ENCODE results near the gene ABHD12.
"Not testable (repeated sequence)": the region's sequence is repeated elsewhere in the genome, so short reads cannot be mapped to it uniquely, and the experiment has no call there.

ABHD12 gene

DNA sequence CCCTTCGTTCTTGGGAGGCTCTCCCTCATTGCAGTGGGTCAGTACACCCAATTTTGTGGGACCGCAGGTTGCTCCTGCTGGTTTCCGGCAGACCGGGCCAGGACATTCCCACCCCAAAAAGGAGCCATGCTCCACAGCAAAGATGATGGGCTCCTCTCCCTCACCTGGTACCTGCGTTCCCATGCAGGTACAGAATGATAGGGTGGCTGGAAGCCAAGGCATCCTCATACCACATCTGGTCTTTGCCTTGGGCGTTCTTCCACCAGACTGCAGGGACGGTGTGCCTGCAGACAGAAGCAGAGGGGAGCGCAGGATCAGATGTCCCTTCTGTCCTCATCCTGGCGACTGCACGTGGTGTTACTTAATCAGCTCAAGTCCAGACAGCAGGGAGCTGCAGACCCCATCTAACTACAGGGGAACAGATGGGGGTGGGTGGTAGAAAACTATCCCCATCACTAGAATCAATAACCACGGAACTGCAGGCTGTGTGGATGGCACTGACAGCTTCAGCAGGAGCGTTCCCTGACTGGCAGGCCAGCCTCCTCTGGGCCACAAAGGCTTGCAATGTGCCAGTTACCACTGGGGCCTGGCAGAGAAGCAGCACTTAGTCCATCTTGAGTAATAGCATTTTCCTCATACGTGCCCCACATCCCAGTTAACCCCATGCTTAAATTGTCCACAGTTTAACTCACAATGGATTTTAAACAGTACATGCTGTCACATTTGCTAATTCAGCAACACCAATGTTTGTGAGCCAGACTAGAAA, 70.4 kb downstream of the ABHD12 start:
- no peak for DNase-seq

- no peak for DNase-seq
Observed at GRCh38 chr20:25319241-25320034, 71.2 kb downstream of the ABHD12 start.

GRCh38 chr20:25318471-25319240, 72.0 kb downstream of the ABHD12 start:
- no peak for DNase-seq

GRCh38 chr20:25317351-25318075, 73.1 kb downstream of the ABHD12 start:
- DNase-seq, result no peak

- DNase-seq, result no peak
Observed at GRCh38 chr20:25316506-25317190, 74.0 kb downstream of the ABHD12 start.

DNA sequence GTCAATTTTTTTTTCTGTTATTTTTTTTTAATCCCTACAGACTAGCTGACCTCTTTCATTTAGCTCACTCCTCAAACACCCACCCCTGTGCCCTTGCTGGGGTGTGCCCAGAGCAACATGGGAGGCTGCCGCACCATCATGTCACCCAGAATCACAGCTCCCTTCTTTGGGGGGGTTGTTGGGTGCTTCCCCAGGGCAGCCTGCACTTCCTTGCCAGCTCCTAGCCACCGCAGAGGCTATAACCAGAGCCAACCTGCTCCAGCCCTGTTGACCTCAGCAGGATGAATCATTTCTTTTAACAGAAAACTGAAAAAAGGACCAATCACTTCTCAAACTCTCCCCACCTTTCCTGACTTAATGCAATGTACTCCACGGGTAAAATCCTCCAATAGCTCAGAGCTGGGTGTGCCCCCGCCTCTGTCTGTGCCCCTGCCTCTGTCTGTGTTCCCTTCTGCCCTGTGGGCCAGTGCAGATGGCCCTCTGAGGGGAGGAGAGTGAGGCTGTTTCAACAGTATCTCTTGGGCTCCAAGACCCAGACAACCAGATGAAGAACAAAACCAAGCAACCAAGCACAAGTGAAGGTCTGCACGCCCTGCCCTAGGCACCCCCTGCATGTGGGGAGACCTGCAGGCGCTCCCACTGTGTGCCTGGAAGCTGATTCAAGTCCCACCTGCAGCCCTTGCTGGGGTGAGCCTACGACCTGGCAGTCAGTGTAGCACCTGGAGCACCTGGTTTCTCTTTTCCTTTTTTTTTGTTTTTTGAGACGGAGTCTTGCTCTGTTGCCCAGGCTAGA, 75.0 kb downstream of the ABHD12 start:
- no peak for DNase-seq

GRCh38 chr20:25314497-25315417, 75.9 kb downstream of the ABHD12 start:
- DNase-seq, result no peak

GRCh38 chr20:25313593-25313992, 77.0 kb downstream of the ABHD12 start:
- DNase-seq, result no peak

GRCh38 chr20:25312716-25313115, 77.9 kb downstream of the ABHD12 start:
- DNase-seq, result not testable (repeated sequence)

DNA sequence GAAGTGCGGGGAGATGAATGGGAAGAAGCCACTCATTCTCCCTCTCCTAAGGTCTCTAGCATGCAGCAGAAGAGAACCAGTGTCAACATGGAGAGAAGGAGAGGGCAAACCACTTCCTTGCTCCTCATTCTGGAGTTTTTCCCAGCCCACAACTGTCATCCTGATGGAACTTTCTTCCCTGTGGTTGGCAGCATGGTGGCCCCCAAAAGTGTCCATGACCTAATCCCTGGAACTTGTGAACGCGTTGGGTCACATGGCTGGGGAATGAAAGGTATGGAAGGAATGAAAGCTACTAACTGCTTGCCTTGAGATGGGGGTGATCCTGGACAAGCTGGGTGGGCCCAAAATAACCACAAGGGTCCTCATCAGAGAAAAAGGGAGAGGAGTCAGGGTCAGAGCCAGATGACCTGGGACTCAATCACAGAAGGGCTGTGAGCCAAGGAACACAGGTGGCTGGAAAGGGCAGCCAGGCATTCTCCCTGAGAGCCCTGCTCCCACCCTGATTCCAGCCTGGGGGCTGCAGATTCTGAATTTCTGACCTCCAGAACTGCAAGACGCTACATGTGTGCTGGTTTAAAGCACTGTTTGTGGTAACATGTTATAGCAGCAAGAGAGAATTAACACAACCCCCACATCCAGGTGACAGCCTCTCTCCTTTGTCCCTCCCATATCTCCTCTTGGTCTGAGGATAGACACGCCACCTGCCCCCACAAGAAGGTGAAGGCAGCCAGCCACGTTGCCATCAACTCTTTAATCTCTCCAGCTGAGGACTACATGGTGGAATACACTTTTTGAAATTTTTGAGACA, 79.5 kb downstream of the ABHD12 start:
- DNase-seq, result no peak

DNA sequence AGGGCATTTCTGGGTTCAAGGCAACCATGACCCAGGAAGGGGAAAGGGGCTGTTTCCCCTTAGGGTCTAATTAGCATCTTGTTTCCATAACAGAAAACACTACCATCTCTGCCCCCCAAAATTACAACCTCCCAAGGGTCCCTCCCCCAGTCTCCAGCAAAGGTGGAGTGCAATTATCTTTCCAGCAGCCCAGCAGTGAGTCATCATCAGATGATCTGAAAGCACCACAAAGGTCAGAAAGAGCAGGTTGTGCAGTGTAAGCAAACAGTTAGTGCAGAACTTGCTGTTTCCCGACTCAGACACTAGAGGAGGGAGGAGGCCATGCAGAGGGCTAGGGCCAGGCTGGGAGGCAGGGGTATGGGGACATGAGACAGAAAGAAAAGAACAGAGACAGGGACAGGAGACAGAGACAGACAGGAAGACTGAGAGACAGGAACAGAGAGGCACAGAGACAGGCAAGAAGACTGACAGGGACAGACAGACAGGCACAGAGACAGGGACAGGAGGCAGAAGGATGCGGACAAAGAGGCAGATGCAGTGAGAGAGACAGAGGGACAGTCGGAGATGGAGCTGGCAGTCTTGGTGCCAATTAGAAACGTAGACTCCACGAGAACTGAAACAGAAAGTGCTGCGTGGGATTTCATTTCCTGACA, 80.2 kb downstream of the ABHD12 start:
- DNase-seq, result peak; percentile 76

- DNase-seq, result peak; percentile 27
Observed at GRCh38 chr20:25309395-25310267, 81.0 kb downstream of the ABHD12 start.

GRCh38 chr20:25308671-25309394, 81.8 kb downstream of the ABHD12 start:
- no peak for DNase-seq

DNA sequence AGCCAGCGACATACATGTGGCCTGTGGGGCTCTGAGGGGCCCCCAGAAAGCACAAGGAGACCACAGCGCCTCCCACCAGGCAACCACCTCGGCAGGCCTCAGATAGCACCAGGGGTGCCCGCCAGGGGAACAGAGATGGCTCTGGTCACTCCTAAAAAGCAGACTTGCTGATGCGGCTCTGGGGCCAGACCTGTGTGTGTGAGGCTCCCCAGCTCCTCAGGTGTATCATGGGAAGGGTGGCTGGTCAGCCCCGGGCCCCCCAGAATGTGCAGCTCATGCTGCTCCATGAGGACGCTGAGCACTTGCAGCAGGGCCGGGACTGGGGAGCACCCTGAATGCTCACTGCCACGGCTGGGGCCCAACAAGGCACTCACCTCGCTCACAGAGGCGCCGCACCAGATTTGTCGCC, 82.5 kb downstream of the ABHD12 start:
- DNase-seq, result no peak

GRCh38 chr20:25306991-25307903, 83.4 kb downstream of the ABHD12 start:
- DNase-seq, result no peak

- DNase-seq, result no peak
Observed at GRCh38 chr20:25304025-25304549, 86.5 kb downstream of the ABHD12 start.

Data from hematopoietic multipotent progenitor cell treated with erythropoietin and hydrocortisone succinate and interleukin-3 and kit ligand, for 4 days (in vitro differentiated cells).